Muscle of arm (tissue), 14 donors: ENCODE measurements around the gene PRAMEF27. TPM values are rescaled to one million over a fixed set of nuclear protein-coding genes. Genes with fewer than 3 reads are reported as not detected.
"Not testable (repeated sequence)": the region's sequence is repeated elsewhere in the genome, so short reads cannot be mapped to it uniquely, and the experiment has no call there.

Experiments used
- DNase-seq: peaks from one replicate; pipeline ENCODE4 v3.0.0-alpha.2; 2013
- long read RNA-seq, 11 donors: transcript quantifications; one replicate each; lab custom pipeline, GENCODE V29; 2026
- polyA plus RNA-seq, 12 donors: library from polyadenylated mRNA; unstranded; fragments of 120-200 nt; gene quantifications; one replicate each; pipeline ENCODE4 v1.2.1, GENCODE V29; 2013; ENCODE audit not compliant: insufficient read length in 12 of 12

PRAMEF27 gene
- polyA plus RNA-seq, result not detected
- long read RNA-seq, donor 1, result 0 reads
- long read RNA-seq, donor 2, result 0 reads
- long read RNA-seq, donor 3, result 0 reads
- long read RNA-seq, donor 4, result 0 reads
- long read RNA-seq, donor 5, result 0 reads
- long read RNA-seq, donor 6, result 0 reads
- long read RNA-seq, donor 7, result 0 reads
- long read RNA-seq, donor 8, result 0 reads
- long read RNA-seq, donor 9, result 0 reads
- long read RNA-seq, donor 10, result 0 reads
- long read RNA-seq, donor 11, result 0 reads

DNA sequence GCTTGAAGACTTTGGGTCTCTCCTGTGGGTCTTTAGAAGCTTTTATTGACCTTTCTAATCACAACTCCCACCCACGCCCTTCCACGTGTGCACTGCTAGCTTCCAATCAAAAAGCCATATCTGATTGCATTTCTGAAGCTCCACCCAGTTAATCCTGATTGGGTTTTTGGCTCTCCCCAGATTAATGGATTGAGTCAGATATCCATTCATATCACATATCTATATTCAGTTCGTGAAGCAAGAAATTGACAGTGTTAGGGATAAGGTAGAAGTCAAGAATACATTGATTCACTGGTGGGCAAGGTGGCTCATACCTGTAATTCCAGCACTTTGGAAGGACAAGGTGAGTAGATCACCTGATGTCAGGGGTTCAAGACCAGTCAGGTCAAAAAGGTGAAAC, at the start of gene PRAMEF27:
Gene PRAMEF27 (minus strand): TSS at position 101 of the 400 bp plus-strand sequence. CDS start 2,916 bp downstream, outside the sequence.
- not testable (repeated sequence) for DNase-seq

DNA sequence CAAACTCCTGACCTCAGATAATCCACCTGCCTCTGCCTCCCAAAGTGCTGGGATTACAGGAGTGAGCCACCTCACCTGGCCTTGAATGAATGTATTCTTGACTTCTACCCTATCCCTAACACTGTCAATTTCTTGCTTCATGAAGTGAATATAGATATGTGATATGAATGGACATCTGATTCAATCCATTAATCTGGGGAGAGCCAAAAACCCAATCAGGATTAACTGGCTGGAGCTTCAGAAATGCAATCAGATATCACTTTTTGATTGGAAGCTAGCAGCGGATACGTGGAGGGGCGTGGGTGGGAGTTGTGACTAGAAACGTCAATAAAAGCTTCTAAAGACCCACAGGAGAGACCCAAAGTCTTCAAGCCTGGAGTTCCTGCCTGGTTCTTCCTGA, 14.1 kb upstream of the PRAMEF27 start, which contains the start of gene PRAMEF25:
Gene PRAMEF25 (plus strand): TSS at position 301 of the 400 bp plus-strand sequence. CDS start 2,920 bp downstream, outside the sequence.
- not testable (repeated sequence) for DNase-seq

DNA sequence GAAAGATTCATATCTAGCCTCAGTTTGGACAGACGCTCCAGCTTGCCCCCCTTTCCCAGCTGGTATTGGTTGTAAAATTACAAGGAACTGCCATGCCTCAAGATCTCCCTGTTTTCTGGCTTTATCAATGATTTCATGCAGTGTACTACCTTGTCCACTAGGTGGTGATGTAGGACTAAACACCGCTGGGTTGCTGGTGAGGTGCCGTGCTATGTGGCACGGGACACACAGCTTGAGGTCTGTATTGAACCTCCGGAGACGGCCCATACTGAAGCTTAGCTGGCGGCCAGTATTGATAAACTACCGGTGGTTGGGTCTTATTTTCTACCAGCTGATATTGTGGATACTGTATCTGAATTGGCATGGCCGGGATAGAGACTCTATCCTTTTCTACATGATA, 36.5 kb downstream of the PRAMEF27 start:
- DNase-seq, result not testable (repeated sequence)

- not testable (repeated sequence) for DNase-seq
Observed at GRCh38 chr1:13011932-13012331, 44.4 kb downstream of the PRAMEF27 start.

DNA sequence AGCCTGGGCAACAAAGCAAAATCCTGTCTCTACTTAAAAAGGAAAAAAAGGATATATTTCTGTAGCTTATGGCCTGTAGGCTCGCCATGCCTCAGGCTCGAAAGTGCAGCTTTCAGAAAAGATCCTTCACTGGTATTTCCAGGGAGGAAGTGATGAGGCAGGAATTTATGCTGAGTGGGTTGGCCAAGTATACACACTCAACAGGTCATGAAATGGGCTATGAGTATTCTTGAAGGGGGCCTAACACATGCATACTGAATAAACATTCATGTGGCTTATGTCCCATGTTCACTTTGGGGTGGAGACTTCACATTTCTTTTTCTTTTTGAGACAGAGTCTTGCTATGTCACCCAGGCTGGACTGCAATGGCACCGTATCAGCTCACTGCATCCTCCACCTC, 47.0 kb downstream of the PRAMEF27 start:
- DNase-seq, result not testable (repeated sequence)

- DNase-seq, result not testable (repeated sequence)
Observed at GRCh38 chr1:13005732-13006131, 50.6 kb downstream of the PRAMEF27 start.

Other genes starting within 250 kb of the PRAMEF27 start
- not detected for gene PRAMEF11, start 225.2 kb downstream of the PRAMEF27 start, polyA plus RNA-seq
- gene HNRNPCL1, start 207.9 kb downstream of the PRAMEF27 start, polyA plus RNA-seq, result under 1 TPM in 5 of 12 donors, not detected in 7; 0.12 to 0.32 (median 0.23) TPM
- not detected for gene PRAMEF2, start 199.5 kb downstream of the PRAMEF27 start, polyA plus RNA-seq
- not detected for gene PRAMEF4, start 170.4 kb downstream of the PRAMEF27 start, polyA plus RNA-seq
- gene PRAMEF10, start 158.3 kb downstream of the PRAMEF27 start, polyA plus RNA-seq, result not detected
- gene PRAMEF7, start 140.0 kb downstream of the PRAMEF27 start, polyA plus RNA-seq, result not detected
- not detected for gene PRAMEF6, start 109.0 kb downstream of the PRAMEF27 start, polyA plus RNA-seq
- gene HNRNPCL3, start 4.2 kb upstream of the PRAMEF27 start, polyA plus RNA-seq, result not detected
- gene PRAMEF25, start 14.2 kb upstream of the PRAMEF27 start, polyA plus RNA-seq, result not detected
- gene HNRNPCL2, start 60.3 kb upstream of the PRAMEF27 start, polyA plus RNA-seq, result under 1 TPM in 1 of 12 donors, not detected in 11; 0.34 TPM
- not detected for gene PRAMEF26, start 99.4 kb upstream of the PRAMEF27 start, polyA plus RNA-seq
- gene HNRNPCL4, start 109.1 kb upstream of the PRAMEF27 start, polyA plus RNA-seq, result under 1 TPM in 1 of 12 donors, not detected in 11; 0.24 TPM
- gene PRAMEF9, start 115.3 kb upstream of the PRAMEF27 start, polyA plus RNA-seq, result not detected
- gene PRAMEF13, start 144.8 kb upstream of the PRAMEF27 start, polyA plus RNA-seq, result not detected
- not detected for gene PRAMEF18, start 169.6 kb upstream of the PRAMEF27 start, polyA plus RNA-seq
- gene PRAMEF5, start 197.6 kb upstream of the PRAMEF27 start, polyA plus RNA-seq, result not detected
- gene PRAMEF8, start 228.6 kb upstream of the PRAMEF27 start, polyA plus RNA-seq, result not detected
- not detected for gene PRAMEF33, start 247.0 kb upstream of the PRAMEF27 start, polyA plus RNA-seq